Measurements from ENCODE around the gene SOS2.

The SOS2 gene

GRCh38 chr14:50095895-50096294 lies 135.5 kb downstream of the SOS2 start:
- TF ChIP-seq ZFP30 (CRISPR knock-in tag; IDR thresholded peaks at IDR 0.05) = no peak
- TF ChIP-seq ZC3H10 (CRISPR knock-in tag; IDR thresholded peaks at IDR 0.05) = no peak
- no peak for TF ChIP-seq SNAI2 (CRISPR knock-in tag; IDR thresholded peaks at IDR 0.05)
- no peak for TF ChIP-seq GLIS3 (CRISPR knock-in tag; IDR thresholded peaks at IDR 0.05)
- no peak for TF ChIP-seq RARB (CRISPR knock-in tag; IDR thresholded peaks at IDR 0.05)
- TF ChIP-seq TSHZ2 (CRISPR knock-in tag; IDR thresholded peaks at IDR 0.05) = no peak
- ATAC-seq = no peak

GRCh38 chr14:50094056-50094755 lies 137.2 kb downstream of the SOS2 start:
- no peak for TF ChIP-seq ESRRG (CRISPR knock-in tag; IDR thresholded peaks at IDR 0.05)
- no peak for TF ChIP-seq BACH2 (CRISPR knock-in tag; IDR thresholded peaks at IDR 0.05; ENCODE audit: borderline replicate concordance)
- TF ChIP-seq OSR1 (CRISPR knock-in tag; IDR thresholded peaks at IDR 0.05) = no peak
- no peak for TF ChIP-seq CREB5 (CRISPR knock-in tag; IDR thresholded peaks at IDR 0.05; ENCODE audit: low read depth)
- TF ChIP-seq ZFP30 (CRISPR knock-in tag; IDR thresholded peaks at IDR 0.05) = no peak
- TF ChIP-seq RARB (CRISPR knock-in tag; IDR thresholded peaks at IDR 0.05) = no peak
- no peak for TF ChIP-seq SNAI2 (CRISPR knock-in tag; IDR thresholded peaks at IDR 0.05)
- no peak for TF ChIP-seq PATZ1 (CRISPR knock-in tag; IDR thresholded peaks at IDR 0.05; ENCODE audit: borderline replicate concordance)
- TF ChIP-seq TCF4 (CRISPR knock-in tag; IDR thresholded peaks at IDR 0.05; ENCODE audit: borderline replicate concordance) = no peak
- TF ChIP-seq ISL1 (CRISPR knock-in tag; IDR thresholded peaks at IDR 0.05) = no peak
- TF ChIP-seq POU6F1 (CRISPR knock-in tag; IDR thresholded peaks at IDR 0.05; ENCODE audit: borderline replicate concordance, low read depth) = no peak
- no peak for TF ChIP-seq ZC3H10 (CRISPR knock-in tag; IDR thresholded peaks at IDR 0.05)
- no peak for TF ChIP-seq ZNF70 (CRISPR knock-in tag; IDR thresholded peaks at IDR 0.05)
- no peak for TF ChIP-seq CSRNP3 (CRISPR knock-in tag; IDR thresholded peaks at IDR 0.05)
- no peak for ATAC-seq

- no peak for TF ChIP-seq RARB (CRISPR knock-in tag; IDR thresholded peaks at IDR 0.05)
- TF ChIP-seq PPARA (CRISPR knock-in tag; IDR thresholded peaks at IDR 0.05; ENCODE audit: borderline replicate concordance) = no peak
- TF ChIP-seq ZNF70 (CRISPR knock-in tag; IDR thresholded peaks at IDR 0.05) = no peak
- no peak for TF ChIP-seq TOX (CRISPR knock-in tag; IDR thresholded peaks at IDR 0.05; ENCODE audit: borderline replicate concordance)
- no peak for TF ChIP-seq SNAI2 (CRISPR knock-in tag; IDR thresholded peaks at IDR 0.05)
- no peak for TF ChIP-seq TSHZ2 (CRISPR knock-in tag; IDR thresholded peaks at IDR 0.05)
- ATAC-seq = peak; percentile 48; the same call in 1 of the 3 replicates
Measured at GRCh38 chr14:50093496-50093895, 137.9 kb downstream of the SOS2 start.
